NOMO-1 treated with dmso at 0.1 percent for 144 hours (cell line): ENCODE data around the gene C2CD5.

Experiments
- DNase-seq: peaks from one replicate; lab custom pipeline; 2025; ENCODE audit not compliant: unreplicated experiment; lab: John Stamatoyannopoulos, UW

The C2CD5 gene

DNA sequence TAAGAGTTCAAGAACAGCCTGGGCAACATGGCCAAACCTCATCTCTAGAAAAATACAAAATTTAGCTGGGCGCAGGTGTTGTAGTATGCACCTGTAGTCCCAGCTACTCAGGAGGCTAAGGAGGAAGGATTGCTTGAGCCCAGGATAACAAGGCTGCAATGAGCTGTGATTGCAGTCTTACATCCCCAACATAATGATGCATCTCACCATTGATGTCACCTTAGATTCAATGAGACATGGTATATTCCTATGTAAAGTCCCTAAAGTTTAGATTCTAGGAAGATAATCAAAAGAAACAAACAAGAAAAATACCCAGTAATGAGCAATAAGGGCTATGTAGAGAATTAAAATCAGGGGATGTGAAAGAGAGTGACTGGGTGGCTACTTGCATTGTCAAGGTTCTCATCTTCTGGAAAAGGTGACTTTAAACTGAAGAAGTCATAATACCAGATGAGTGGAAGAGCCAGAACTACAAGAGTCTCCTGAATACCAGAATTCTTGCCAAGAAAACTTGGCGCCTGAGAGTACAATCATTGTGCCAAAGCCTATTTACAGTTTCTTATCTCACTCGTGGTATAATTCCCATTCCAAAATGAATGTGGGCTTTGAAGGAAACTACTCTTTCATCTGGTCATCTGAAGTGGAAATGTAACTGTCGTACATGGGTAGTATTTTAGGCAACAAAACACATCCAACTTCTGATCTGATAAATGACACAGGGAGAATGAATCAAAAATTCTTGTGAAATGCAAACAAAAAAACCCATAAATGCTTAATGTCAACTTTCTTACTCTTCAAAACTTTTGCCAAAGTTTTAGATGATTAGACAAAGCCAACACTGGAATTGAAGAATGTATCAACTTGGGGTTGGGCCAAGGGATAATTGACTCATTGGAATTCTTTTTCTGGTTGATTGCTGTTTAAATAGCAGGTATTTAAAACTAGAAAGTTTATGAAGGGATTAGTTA is 128.7 kb downstream of the C2CD5 start:
- no peak for DNase-seq

- DNase-seq: no peak
These were observed 129.6 kb downstream of the C2CD5 start for GRCh38 chr12:22414742-22415141.

DNA sequence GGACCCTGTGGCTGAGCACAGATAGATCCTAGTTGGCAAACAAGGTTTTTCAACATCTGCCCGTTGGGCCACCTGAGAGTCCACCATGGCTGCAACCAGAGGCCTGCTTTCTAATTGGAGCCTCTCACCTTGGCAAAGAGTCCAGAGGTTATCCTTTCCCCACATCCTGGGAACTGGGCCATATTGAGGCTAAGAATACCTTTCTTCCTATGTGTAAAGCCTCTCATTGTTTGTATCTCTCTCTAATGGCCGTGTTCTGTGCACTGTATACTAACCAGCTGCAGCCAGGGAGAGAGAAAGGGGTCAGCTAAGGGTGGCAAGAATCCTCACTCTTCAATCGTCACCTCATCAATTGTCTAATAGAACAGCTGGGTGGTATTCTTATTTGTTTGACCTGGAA is 130.8 kb downstream of the C2CD5 start:
- DNase-seq: no peak

- no peak for DNase-seq
These were observed 131.8 kb downstream of the C2CD5 start for GRCh38 chr12:22412581-22412980.

DNA sequence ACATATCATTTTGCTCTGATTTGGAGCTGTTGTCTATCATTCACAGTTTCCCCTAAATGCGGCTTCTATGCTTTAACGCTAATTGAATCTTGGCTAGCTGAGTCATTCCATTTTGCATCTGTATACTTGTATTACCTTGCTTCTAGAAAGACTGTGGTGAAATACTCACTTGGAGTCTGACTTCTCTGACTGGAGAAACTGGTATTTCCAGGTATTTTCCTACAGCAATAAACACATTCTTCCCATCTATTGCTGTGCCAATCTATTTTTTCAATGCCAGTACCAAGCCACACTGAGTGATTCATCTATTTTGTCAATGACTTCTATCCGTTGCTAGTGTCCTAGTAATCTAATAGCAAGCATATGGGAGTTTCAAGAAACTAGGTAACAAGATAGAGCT is 133.9 kb downstream of the C2CD5 start:
- DNase-seq: no peak

DNA sequence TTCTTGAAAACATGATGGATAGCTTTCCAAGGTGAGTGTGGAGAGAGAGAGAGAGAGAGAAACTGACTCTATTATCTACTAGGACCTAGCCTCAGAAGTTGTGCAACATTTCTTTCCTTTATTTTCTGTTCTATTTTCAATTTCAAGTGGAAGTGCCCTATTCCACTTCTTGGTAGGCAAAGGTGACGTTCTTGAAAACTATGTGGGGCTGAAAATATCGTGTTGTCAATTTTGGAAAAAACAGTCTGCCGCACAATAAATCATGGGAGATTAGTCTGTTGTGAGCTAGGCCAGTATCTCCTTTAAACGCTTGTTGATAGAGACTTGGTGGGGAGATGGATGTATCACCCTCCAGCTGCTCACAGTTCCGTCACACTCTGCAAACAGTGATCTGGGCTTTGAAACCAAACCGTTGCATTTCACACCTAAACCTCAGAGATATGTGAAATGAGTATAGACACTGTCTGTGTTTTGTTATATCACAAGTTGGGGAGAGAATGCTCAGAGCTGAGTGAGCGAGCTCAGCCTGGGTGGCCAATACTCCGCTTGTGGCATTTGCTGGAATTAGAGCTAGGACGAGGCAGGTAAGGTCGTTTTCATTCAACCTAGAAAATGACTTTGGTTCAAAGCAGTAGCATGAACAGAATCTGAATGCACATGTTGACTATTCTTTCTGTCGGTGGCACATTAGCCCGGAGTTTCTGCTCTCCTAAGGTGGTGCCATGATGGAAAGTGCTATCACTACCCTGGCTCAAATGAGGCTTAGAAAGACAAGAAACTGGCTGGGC is 134.8 kb downstream of the C2CD5 start:
- DNase-seq: no peak

DNA sequence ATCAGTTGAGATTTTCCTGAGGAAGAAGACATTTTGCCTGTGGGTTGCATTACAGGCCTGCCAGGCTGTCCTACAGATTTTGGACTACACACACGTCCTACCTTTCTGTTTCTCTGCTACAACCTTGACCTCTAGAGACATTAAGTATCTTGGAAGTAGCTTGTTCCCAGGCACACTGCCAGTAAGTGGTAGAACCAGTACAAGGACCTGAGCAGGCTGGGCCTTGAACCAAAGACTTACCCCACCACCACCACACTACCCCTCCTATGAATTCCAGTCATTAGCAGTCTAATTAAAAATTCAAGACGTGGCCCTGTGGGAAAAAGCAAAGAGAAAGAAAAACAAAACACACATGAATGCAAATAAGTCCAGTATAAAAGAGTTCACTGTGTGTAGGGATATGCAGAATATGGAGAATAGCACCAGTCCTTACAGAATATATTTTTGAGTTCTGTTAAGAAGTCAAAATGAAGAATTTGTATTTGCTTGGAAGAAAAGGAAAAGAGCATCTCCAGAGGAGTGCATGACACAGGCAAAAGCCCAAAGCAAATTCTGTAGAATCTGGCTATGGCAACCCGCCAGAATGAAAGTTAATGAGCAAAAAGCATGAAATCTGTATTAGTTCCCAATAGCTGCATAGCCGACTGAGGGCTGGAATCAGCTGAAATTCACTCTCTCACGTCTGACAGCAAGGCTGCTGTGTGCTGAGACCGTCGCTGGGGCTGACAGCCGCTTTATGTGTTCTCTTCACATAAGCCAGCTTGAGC is 135.5 kb downstream of the C2CD5 start:
- no peak for DNase-seq

GRCh38 chr12:22407397-22407796 is 136.9 kb downstream of the C2CD5 start:
- no peak for DNase-seq

DNA sequence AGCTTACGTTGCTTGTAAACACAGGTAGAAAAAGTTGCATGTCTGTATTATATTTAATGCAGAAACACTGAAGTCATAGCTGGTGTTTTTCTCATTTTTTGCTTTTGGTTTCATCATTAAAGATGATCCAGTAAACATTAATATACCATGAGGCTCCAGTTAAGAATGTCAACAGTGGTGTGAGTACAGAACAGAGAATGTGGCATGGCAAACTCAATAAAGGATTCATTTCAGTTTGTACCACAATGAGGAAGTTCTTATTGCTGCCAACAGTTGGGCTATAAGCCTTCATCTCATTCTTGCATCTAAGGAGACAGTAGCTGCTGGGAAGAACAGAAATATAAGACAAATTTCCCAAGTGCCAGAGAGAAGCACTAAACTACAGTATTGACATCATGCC is 137.7 kb downstream of the C2CD5 start:
- DNase-seq: no peak

- no peak for DNase-seq
These were observed 144.7 kb downstream of the C2CD5 start for GRCh38 chr12:22399464-22400180.
